BE2C (cell line): ENCODE measurements around the gene MRRF. TPM values are rescaled to one million over a fixed set of nuclear protein-coding genes. Genes with fewer than 3 reads are reported as not detected.

Experiments
- DNase-seq: peaks from one replicate; pipeline ENCODE4 v3.0.0-alpha.2; 2020
- H3K27me3 ChIP-seq: fragments of 250-450 bp; sonication (Bioruptor Pico); 2 replicates; pipeline ENCODE4 v1.5.1; 2020; ENCODE audit warnings: mild to moderate bottlenecking
- H3K36me3 ChIP-seq: fragments of 250-450 bp; sonication (Bioruptor Pico); 2 replicates; pipeline ENCODE4 v1.5.1; 2020; ENCODE audit warnings: mild to moderate bottlenecking
- H3K4me1 ChIP-seq: fragments of 250-450 bp; sonication (Bioruptor Pico); 2 replicates; pipeline ENCODE4 v1.5.1; 2020
- H3K4me3 ChIP-seq: 2 replicates; pipeline ENCODE4 v1.5.1; 2011; ENCODE audit warnings: low read depth, low read length
- H3K9me3 ChIP-seq: fragments of 250-450 bp; sonication (Bioruptor Pico); 2 replicates; pipeline ENCODE4 v1.5.1; 2020
- CTCF ChIP-seq: IDR thresholded peaks from 2 replicates; pipeline ENCODE4 v1.5.1; 2012; ENCODE audit warnings: mild to moderate bottlenecking, low read depth, low read length
- polyA plus RNA-seq: library from polyadenylated mRNA; unstranded; fragments of >200 nt; gene quantifications from one replicate; pipeline ENCODE4 v1.2.1, GENCODE V29; 2012; ENCODE audit warnings: low read depth, missing spikeins; ENCODE audit not compliant: insufficient read length, insufficient read depth

MRRF gene, protein sequence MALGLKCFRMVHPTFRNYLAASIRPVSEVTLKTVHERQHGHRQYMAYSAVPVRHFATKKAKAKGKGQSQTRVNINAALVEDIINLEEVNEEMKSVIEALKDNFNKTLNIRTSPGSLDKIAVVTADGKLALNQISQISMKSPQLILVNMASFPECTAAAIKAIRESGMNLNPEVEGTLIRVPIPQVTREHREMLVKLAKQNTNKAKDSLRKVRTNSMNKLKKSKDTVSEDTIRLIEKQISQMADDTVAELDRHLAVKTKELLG
- 41.2 TPM for polyA plus RNA-seq

DNA sequence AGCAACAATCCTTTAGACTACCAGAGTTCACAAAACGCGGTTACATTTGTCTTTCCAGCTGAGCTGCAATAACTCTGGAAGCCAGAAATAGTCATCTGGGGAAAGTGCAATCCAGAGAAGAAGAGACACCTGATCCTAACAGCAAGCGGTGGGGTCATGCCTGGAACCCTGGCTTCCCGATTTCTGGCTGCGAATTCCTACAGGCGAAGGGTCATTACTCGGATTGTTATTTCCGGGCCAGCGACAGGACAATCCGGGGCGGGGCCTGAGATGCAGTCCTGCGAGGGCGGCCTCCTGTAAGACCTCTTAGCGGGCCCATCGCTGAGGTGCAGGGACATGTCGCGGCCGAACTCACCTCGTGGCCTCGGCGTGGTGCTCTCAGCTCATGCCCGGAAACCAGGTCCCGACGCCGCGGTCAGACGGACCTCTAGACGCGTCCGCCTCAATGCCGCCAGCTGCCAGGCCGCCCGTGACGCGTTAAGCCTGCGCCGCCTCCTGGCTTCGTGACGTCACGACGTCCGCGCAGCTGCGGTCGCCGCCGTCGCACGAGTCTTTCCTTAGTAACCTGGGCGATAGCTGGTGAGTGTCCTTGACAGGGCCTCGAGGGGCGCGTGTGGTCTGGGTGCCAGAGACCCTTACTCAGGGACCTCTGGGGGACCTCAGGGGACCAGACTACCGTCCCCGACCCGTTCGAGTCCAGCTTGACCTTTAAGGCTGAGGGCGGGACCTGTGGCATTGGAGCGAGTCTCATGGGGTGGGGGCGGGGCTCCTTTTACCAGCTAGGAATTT is at the start of gene MRRF, which contains the start of gene RBM18:
MRRF (plus strand) TSS at position 523 of the 789 bp plus-strand sequence. CDS start 6,010 bp downstream, outside the sequence.
RBM18 (minus strand) TSS at position 481 of the 789 bp plus-strand sequence. CDS start 3,348 bp downstream, outside the sequence.
- H3K36me3 ChIP-seq = peaks cover 21% of the 10 kb centered on the region
- H3K9me3 ChIP-seq = no peaks in the 10 kb centered on the region
- DNase-seq = peak; percentile 94
- TF ChIP-seq CTCF = no peak
- peaks cover 4% of the 10 kb centered on the region; the same call in 1 of the 2 replicates for H3K4me1 ChIP-seq
- H3K4me3 ChIP-seq = peak within 1 kb of the TSS; percentile 70
- no peaks in the 10 kb centered on the region for H3K27me3 ChIP-seq

DNA sequence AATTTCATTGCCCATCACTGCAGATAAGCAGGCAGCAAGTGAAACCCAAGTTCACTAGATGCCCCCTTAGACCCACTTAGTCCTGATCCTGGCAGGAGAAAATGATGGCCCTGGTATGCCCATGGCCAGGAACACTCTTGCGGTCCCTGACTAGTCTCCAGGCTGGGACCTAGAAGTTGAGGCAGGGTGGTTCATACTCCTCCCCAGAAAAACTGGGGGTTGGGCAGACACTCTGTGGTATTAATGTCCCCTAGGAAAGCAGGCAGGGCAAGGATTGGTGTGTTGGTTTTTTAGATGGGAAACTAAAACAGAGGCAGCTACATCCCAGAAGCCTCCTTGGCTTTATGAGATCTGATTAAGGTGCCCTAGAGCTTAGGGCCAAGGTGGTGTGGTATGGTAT is 49.0 kb upstream of the MRRF start:
- Histone ChIP-seq H3K9me3 (peaks cover 6% of the 10 kb centered on the region), H3K27me3 (peaks cover 97% of the 10 kb centered on the region), H3K4me3 (no peak overlapping the region), H3K4me1 (peaks cover 3% of the 10 kb centered on the region), H3K36me3 (no peaks in the 10 kb centered on the region)
- no peak for TF ChIP-seq CTCF
- DNase-seq = no peak

GRCh38 chr9:122216138-122216797 is 48.4 kb upstream of the MRRF start:
- peaks cover 97% of the 10 kb centered on the region for H3K27me3 ChIP-seq
- TF ChIP-seq CTCF = no peak
- DNase-seq = no peak
- H3K4me1 ChIP-seq = peaks cover 3% of the 10 kb centered on the region
- H3K4me3 ChIP-seq = no peak overlapping the region
- H3K9me3 ChIP-seq = peaks cover 6% of the 10 kb centered on the region
- H3K36me3 ChIP-seq = no peaks in the 10 kb centered on the region

- Histone ChIP-seq H3K4me1 (peaks cover 3% of the 10 kb centered on the region), H3K4me3 (no peak overlapping the region), H3K9me3 (peaks cover 6% of the 10 kb centered on the region), H3K27me3 (peaks cover 97% of the 10 kb centered on the region), H3K36me3 (no peaks in the 10 kb centered on the region)
- DNase-seq = no peak
- TF ChIP-seq CTCF = no peak
Observed at GRCh38 chr9:122216798-122217418, 47.8 kb upstream of the MRRF start.

DNA sequence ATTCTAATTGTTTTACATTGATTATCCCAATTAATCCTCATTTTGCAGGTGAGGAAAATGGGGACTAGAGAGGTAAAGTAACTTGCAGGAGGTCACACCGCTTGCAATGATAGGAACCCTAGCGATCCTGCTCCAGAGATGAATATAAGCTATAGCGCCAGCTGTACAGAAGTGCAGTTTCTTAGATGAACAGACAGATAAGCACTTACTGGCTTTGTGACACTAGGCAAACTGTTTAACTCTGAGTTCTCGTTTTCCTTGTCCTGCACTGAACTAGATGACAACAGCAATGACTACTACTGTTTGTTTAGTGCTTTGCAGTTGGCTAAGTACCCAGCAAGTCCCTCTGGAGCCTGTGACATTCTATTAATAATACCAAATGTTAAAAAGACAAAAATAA is 47.0 kb upstream of the MRRF start:
- no peaks in the 10 kb centered on the region for H3K36me3 ChIP-seq
- no peak overlapping the region for H3K4me3 ChIP-seq
- peaks cover 6% of the 10 kb centered on the region for H3K9me3 ChIP-seq
- peaks cover 3% of the 10 kb centered on the region for H3K4me1 ChIP-seq
- H3K27me3 ChIP-seq = peaks cover 97% of the 10 kb centered on the region
- DNase-seq = no peak
- TF ChIP-seq CTCF = no peak
